ENCODE results near the gene DUS4L.

The DUS4L gene

DNA sequence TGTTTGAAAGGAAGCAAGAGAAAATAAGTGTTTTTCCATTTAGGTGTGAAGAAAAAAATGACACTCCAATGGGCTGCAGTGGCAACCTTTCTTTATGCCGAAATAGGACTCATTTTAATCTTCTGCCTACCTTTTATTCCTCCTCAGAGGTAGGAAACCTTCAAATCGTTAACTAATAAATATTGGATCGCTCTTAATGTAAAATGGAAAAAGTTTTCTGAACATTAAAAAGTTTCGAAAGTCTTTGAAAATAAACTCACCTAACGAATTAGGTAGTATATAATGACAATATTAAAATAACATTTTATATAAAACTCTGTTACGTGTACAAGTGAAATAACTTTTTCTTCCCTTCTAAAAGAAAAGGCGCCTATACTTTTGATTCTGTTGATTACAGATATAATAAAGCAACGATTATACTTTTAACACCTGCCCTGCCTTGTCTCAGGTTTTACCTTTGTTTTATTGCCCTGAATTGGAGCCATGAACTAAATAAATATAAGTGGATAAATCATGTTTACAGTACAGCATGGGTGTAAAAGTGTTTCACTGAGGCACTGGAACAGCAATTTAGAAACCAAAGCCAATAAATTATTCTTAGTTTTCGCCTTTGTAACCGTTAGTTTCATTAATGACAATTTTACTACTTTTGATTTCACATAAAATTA, 17.1 kb downstream of the DUS4L start:
- no peak for DNase-seq (ENCODE audit: low read depth)

DNA sequence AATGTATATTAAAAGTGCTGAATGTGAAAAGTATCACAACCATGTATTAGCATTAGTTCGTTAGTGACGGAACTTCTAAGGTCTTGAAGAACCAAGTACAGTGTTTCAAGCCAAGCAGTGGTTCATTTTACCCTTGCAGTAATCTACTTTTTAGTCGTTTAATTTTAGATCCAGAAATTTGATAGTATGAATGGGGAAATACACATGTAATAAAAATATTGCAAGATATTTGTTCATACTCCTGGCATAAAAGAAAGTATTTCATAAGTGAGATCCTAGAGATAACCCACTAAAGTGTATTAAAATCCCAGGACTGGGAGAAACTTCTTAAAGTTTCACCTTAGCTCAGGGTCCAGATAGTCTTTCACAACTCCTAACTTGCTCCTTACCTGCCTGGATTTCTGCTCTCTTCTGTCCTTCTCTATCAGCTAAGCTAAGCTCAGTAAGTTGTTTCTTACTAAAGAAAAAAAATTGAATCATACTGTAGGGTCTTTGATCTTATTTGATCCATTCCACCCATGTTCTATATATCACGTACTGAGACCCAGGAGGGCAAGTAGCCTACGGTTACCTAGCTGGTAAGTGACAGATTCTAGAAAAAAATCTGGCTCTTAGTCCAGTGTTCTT, 17.7 kb downstream of the DUS4L start:
- DNase-seq (ENCODE audit: low read depth): no peak

DNA sequence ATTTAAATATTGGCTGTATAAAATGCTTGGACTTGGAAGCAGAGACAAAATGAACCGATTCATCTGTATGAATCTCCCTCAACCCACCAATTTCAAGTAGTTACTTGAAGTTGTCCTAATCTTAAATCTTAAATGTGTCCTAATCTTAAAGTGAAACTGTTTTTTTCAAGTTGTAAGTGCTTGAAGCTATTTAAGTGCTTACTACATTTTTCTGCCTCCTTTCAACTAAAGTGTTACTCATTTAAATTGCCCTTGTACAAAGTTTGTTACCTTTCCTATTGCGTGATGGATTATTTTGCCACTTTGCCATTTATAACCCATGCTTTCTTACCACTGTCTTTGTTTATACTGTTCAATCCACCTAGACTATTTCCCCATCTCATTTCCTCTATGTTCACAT, 19.1 kb downstream of the DUS4L start:
- no peak for DNase-seq (ENCODE audit: low read depth)

DNA sequence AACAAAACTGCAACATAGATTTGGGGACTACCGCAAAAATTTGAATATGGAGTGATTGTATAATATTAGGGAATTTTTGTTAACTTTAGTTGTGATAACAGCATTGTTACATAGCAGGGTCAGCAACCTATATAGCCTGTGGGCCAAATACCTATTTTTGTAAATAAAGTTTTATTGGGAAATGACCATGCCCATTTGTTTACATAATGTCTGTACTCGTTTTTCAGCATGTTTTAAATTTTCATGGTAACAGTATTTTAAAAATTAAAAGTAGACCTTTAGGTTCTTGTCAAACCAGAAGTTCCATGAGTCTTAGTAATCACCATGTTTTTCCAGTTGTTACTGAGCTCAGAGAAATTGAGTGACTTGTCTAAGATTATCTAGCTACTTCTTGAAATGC, 20.9 kb downstream of the DUS4L start:
- DNase-seq (ENCODE audit: low read depth): no peak

DNA sequence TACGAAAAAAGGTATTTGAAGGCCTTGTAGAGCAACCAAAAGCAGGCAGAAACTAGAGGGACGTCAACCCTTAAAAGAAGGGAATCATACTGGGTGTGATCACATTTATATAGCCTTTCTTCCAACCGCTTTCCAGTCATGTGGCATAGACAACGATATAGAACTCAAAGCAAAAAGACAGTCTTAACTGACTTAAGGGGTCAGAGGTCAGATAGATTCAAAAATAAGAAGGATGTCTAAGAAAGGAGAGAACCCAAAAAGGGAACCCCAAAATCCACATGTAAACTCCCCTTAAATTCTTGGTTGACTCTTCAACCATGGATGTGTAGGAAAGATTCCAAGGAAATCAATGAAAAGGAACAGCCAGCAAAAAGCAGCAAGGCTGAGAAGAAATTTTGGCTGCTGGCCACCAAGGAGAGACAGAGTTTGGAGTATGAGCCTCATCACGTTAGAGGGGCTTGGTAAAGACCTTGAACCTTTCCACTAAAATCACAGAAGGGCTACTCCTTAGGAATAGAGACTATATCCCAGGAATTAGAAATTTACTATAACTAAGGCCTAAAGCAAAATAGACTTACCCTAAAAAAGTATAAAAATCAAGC, 24.9 kb downstream of the DUS4L start:
- no peak for DNase-seq (ENCODE audit: low read depth)

DNA sequence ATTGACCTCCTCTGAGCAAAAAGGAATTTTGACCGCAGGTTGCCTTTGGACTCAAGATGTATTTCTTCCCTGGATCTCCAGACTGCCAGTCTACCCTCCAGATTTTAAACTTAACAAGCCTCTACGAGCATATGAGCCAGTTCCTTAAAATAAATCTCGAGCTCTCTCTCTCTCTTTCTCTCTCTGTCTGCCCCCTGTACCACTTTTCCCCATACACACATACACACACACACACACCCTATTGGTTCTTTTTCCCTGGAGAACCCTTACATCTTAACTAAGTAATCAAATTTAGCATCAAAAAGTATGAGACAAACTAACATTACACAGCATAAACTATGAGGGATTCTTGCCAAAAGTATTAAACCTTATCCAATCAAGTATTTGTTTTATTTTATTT, 27.6 kb downstream of the DUS4L start:
- DNase-seq (ENCODE audit: low read depth): no peak

DNA sequence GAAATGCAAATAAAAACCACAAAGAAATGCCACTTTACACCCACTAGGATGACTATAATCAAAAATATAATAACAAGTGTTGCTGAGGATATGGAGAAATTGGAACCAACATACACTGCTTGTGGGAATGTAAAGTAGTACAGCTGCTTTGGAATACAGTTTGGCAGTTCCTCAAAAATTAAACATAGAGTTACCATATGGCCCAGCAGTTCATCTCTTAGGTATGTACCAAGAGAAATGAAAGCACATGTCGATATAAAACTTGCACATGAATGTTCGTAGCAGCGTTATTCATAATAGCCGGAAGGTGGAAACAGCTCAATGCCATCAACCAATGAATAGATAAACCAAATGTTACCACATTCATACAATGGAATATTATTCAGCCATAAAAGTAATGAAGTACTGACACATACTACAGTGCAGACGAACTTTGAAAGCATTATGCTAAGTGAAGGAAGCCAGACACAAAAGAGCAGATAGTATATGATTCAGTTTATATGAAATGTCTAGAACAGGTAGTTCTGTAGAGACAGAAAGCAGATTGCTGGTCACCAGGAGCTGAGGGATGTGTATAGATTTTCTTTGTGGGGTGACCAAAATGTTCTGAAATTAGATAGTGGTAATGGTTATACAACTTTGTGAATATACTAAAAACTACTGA, 28.7 kb downstream of the DUS4L start:
- DNase-seq (ENCODE audit: low read depth): no peak

DNA sequence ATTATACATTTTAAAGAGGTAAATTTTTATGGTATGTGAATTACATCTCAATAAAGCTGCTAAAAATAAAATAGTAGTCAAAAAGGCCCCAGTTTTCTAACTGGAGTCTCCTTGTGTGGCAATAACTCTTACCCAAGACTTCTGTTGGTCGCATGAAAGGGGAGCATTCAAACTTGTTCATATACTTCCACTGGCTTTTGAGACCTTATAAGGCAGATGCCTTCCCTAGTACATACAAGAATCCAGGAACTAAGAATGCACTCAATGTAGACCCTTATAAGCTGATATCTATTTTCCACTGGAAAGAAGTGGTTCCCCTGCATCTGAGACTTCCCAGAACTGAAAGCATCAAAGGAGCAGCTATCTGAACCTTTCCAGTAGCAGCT, 29.2 kb downstream of the DUS4L start:
- DNase-seq (ENCODE audit: low read depth): no peak

DNA sequence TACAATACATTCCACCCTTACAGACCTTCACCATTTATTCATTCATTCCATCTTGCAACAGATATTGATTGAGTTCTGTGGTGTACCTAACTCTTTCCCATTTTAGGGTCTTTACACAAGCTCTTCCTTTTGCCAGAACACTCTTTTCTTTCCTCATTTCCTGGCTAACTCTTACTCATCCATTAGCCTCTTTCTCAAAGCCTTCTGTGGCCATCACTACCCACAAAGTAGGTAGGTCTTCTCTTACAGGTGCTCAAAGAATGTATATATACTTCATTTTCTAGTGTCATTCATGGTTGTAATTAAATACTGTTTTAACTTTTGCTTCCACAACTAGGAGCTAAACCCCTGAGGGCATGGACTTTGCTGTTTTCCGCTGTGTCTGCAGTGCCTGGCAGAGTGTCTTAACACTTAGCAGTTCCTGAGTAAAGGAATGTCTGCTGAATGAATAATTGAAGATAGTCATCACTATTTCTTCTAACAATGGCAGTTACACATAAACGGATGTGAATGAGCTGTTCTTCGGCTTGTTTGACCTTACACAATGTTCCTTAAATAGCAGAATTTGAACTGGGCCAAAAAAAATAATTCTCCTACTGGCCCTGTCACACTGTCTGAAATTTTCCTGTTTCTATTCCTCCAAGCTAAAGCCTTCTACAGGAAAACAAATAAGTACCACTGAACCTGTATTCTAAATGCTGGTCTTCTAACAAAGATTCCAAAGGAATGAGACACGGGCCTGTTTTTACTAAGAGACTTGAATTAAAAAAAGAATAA, 31.4 kb downstream of the DUS4L start:
- no peak for DNase-seq (ENCODE audit: low read depth)

DNA sequence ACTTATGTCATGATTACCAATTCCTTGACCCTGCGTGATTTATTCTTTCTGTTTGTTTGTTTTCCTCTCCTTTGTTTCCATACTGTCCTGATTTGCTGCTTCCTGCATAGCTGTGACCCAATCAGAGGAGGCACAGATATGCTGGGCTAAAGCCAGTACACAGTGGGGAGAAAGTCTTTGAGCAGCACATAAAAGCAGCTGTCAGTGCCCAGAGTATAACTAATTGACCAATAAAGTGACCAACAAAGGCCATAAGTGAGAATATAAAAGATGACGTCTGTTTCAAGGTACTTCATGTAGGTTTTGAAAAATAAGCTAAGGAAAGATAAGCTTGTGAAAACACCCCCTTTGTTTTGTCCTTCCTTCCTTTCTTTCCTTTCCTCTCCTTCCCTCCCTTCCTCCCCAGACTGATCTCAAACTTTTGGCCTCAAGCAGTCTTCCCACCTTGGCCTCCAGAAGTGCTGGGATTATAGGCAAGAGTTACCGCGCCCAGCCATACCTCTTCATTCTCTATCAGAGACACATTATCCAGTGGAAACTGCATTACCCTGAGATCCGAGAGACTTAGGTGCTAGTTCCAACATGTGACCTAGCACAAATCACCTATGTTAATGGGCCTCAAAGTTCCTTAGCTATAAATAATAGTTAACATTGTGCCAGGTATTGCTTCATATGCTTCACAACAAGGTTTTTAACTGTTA, 33.3 kb downstream of the DUS4L start:
- no peak for DNase-seq (ENCODE audit: low read depth)

DNA sequence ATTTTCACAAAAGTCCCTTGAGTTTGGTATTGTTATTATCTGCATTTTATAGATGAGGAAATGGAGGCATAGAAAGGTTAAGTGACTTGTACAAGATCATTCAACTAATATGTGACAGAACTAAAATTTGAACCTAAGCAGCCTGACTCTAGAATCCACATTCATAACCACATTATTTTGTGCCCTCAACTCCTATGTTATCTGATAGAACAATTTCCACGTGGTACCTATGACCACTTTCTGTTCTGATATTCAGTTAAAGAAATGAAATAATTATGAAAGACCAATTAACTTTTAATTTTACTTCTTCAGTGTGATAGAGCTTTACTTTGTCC, 33.8 kb downstream of the DUS4L start:
- no peak for DNase-seq (ENCODE audit: low read depth)

DNA sequence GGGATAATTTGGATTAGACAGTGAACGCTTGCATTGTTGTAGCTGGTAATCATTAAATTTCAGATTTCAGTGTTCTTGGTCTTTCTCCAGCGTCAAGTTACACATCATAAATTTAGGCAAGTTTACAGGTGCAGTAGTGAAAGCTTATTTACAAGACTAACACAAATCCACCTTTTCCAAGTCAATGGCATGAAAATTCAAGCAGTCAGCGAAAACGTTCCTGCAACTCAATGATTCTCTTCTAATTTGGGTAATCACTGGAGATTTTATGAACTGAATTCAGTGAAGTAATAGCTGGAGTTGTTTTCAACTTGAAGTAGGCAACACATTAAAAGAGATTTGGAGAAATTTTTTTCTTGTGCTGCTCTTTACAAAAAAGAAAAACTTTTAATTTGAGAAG, 34.2 kb downstream of the DUS4L start:
- no peak for DNase-seq (ENCODE audit: low read depth)

DNA sequence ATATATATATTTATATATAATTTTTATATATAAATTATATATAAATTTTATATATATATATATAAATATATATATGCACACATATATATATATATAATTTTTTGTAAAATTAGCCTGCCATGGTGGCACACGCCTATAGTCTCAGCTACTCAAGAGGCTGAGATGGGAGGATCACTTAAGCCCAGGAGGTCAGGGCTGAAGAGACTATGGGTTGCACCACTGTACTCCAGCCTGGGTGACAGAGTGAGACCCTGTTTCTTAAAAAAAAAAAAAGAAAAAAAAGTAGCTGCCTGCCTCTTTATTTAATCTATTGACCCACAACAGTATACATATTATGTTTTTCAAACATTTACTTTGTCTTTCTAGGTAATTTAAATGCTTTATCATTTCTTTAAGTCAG, 35.5 kb downstream of the DUS4L start:
- DNase-seq (ENCODE audit: low read depth): no peak

DNA sequence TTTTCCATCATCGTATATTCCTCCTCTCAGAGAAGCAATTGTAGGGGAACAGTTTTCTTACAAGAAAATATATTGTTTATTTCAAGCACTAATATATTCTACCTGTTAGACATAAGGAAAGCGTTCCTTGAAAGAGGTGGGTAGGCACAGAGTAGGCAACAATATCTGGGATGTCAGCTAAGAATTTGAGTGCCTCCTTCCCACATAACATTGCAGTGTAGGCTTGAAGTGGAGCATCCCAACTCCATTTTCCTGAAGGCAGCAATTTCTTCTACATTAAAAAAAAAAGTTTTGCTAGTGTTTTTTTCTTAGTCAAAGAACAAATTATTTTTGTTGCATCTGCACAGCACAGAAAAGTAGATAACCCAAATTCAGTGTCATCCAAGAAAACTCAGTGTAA, 37.0 kb downstream of the DUS4L start:
- DNase-seq (ENCODE audit: low read depth): no peak

DNA sequence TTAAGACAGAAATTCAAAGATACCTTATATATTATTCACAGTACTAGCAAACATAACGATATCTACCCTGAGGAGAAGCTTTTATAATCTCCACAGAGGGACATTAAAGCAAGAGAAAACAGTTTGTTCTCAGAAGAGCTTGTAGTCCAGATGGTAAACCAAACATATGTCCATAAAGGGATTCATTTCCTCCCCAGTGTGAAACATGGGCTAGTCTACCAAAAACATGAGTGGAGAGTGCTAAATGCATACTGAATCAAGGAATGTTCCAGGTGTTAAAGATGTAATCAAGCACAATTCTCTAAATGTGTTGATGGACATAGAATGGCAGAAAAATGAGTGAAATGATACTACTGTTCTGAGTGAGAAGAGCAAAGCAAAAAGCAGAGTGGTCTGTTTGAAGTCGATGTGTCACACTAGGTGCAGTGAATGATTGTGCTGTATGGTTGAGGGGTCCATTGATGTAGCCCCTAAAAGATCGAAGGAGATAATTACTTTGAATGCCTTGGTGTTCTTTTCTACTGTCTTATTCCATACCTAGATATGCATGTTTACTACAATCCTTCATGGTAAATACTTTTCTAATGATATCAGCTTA, 41.5 kb downstream of the DUS4L start:
- DNase-seq (ENCODE audit: low read depth): no peak

DNA sequence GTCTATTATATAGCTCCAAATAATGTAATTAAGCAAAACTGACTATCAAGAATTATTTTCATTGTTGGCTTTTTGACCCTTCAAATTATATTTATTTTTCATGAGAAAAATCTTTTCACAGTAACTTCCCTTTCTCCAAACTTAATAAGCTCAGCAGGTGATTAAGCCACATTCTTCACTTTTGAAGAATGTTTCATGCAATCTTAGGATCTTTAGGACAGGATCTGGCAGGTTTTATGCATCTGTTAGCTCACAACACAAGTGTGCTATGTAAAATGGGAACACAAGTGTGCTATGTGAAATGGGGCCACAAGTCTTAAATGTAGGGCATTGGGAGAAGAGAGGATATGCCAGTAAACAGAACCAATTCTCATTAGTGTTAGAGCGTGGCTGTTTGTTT, 42.5 kb downstream of the DUS4L start:
- no peak for DNase-seq (ENCODE audit: low read depth)

DNA sequence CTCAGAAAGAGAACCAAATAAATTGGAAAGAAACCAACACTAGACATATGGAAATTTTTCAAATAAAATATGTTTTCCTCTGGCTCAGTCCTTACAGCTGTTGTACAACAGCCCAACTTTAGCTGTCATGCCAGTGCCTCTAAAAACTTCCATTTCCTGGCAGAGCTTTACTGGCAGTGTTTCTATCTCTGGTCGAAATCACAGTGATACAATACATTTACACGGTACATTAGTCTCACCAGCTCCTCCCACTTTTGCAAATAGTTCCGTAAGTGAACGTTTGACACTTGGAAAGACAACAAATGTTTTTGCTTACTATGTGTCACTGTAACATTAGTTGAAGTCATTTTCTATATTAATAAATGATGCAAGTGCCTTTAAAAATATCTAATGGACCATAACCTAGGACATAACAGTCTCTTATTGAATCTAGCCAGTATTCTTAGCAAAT, 46.1 kb downstream of the DUS4L start:
- no peak for DNase-seq (ENCODE audit: low read depth)

DNA sequence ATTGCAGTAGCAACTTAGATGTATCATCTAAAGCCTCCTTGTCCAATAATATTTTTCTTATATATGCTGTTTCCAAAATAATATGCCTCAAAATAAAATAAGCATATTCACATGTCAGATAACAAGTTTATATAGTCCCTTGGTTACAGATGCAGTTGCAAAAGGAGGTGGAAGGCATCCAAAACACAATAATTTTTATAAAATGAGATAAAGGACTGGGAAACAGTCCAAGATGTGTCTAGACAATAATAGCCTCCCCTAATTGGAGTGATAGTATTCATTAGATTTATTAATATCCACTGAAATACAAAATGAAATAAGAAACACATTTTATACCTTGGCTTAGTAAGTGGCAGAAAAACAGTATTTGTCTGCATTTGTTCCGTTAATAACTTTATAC, 46.6 kb downstream of the DUS4L start:
- DNase-seq (ENCODE audit: low read depth): no peak

DNA sequence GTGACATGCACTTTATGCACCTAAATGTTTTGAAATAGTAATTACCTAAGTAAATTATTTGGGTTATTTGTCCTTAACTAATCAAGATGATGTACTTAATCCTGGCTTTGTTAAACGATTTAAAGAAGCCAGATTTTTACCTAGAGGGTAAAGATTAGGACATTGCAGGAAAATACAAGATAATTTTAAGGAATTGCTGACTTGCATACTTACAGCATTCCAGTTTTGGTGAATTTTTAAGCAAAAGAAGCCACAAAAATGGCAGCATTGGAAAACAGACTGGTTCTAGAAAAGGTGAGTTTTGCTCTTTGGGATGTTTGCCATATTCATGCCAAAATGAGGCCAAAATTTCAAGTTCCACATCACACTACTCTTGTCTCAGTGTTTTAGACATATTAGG, 49.7 kb downstream of the DUS4L start:
- no peak for DNase-seq (ENCODE audit: low read depth)

DNA sequence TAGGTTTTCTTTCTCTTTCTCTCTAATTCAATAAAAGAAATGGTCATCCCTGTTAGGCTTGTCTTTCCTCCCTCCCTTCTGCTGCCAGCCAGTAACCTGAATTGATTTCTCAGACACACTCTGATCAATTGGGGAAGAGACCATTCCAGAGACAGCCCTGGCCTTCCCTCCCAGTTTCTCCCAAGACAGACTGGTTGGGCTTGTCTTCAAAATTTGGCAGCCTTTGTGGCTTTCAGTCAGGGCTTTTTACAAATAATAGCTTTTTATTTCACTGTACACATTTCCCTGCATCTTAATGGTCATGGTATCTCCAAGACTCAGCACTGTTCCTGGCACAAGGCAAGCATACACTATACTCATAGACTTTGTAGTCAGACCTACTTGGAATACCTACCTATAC, 50.2 kb downstream of the DUS4L start:
- no peak for DNase-seq (ENCODE audit: low read depth)

DNA sequence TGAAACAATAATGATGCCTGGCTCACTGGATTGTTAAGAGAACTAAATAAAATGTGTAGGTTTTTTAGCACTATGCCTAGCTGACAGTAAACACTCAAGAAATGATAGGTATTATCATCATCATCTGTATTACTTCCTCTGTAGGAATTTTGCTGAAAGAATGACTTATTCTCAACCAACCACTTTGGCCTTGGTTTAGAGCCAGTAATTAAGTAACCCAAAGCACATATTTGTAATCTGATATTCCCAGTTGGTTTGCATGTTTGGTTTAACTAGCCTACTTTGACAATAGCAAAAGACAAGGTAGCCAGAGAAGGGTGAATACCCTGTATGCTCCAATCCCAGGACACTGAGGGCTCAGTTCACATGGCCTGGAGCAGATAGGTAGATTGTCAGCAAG, 50.7 kb downstream of the DUS4L start:
- DNase-seq (ENCODE audit: low read depth): no peak

Data from stimulated activated CD8-positive, alpha-beta memory T cell treated with anti-CD3 and anti-CD28 coated beads, Interleukin-4, amount 100 ng/mL, for 24 hours (primary cell).